Occipital lobe (tissue), 2 donors: Measurements from ENCODE around the gene S100A11. TPM values are rescaled to one million over a fixed set of nuclear protein-coding genes. Genes with fewer than 3 reads are reported as not detected.
"Not testable (repeated sequence)": the region's sequence is repeated elsewhere in the genome, so short reads cannot be mapped to it uniquely, and the experiment has no call there.

Experiments
- DNase-seq: peaks from one replicate; lab custom pipeline; 2025; lab: John Stamatoyannopoulos, UW
- total RNA-seq: library from RNA; depleted of rRNA; stranded (reverse); fragments of >200 nt; gene quantifications from one replicate; pipeline ENCODE4 v1.2.3, GENCODE V29; 2014

Gene S100A11
- total RNA-seq = 0.78 TPM

GRCh38 chr1:152036267-152037216 is at the start of gene S100A11:
S100A11 (minus strand) TSS chr1:152037004; CDS start chr1:152036915, 89 bp downstream.
- peak; percentile 2 for DNase-seq

GRCh38 chr1:152084853-152085252 is 48.0 kb upstream of the S100A11 start:
- no peak for DNase-seq

GRCh38 chr1:152081026-152081425 is 44.2 kb upstream of the S100A11 start:
- DNase-seq = not testable (repeated sequence)

GRCh38 chr1:152080494-152080893 is 43.7 kb upstream of the S100A11 start:
- not testable (repeated sequence) for DNase-seq

GRCh38 chr1:152078831-152079441 is 42.1 kb upstream of the S100A11 start:
- DNase-seq = no peak

- DNase-seq = no peak
These were observed 35.5 kb upstream of the S100A11 start for GRCh38 chr1:152072311-152072710.

- no peak for DNase-seq
These were observed 34.3 kb upstream of the S100A11 start for GRCh38 chr1:152071123-152071522.

GRCh38 chr1:152067929-152068328 is 31.1 kb upstream of the S100A11 start:
- DNase-seq = no peak

- DNase-seq = no peak
These were observed 30.3 kb upstream of the S100A11 start for GRCh38 chr1:152067150-152067549.

GRCh38 chr1:152061952-152062351 is 25.1 kb upstream of the S100A11 start:
- no peak for DNase-seq

- DNase-seq = no peak
These were observed 16.6 kb upstream of the S100A11 start for GRCh38 chr1:152053375-152053774.

GRCh38 chr1:152052606-152053005 is 15.8 kb upstream of the S100A11 start:
- peak; percentile 45 for DNase-seq

- DNase-seq = no peak
These were observed 14.3 kb upstream of the S100A11 start for GRCh38 chr1:152050886-152051675.

- no peak for DNase-seq
These were observed 12.7 kb upstream of the S100A11 start for GRCh38 chr1:152049291-152050083.

- DNase-seq = no peak
These were observed 11.7 kb upstream of the S100A11 start for GRCh38 chr1:152048416-152049009.

GRCh38 chr1:152047730-152048415 is 11.1 kb upstream of the S100A11 start:
- peak; percentile 25 for DNase-seq

- no peak for DNase-seq
These were observed 10.6 kb upstream of the S100A11 start for GRCh38 chr1:152047413-152047729.

GRCh38 chr1:152044386-152044785 is 7.6 kb upstream of the S100A11 start:
- DNase-seq = no peak

GRCh38 chr1:152043870-152044269 is 7.1 kb upstream of the S100A11 start:
- DNase-seq = no peak

- DNase-seq = no peak
These were observed 5.2 kb upstream of the S100A11 start for GRCh38 chr1:152042030-152042429.
